H1 (cell line): ENCODE data around the gene DPPA5.

Experiments
- EZH2 ChIP-seq: fragments of 200-600 bp; sonication (generic); IDR thresholded peaks from 2 replicates; pipeline ENCODE4 v1.7.1; 2012; ENCODE audit warnings: low read depth, mild to moderate bottlenecking, moderate library complexity, low read length, inconsistent platforms; ENCODE audit not compliant: severe bottlenecking
- JUND ChIP-seq: IDR thresholded peaks from 2 replicates; pipeline ENCODE4 v1.6.1; 2011; ENCODE audit warnings: mild to moderate bottlenecking, improper control_type of control experiment, low read length
- TF ChIP-seq, protein P1 (sequence below): IDR thresholded peaks from 2 replicates; pipeline ENCODE4 v1.6.1; 2011; ENCODE audit warnings: low read length, improper control_type of control experiment

DNA sequence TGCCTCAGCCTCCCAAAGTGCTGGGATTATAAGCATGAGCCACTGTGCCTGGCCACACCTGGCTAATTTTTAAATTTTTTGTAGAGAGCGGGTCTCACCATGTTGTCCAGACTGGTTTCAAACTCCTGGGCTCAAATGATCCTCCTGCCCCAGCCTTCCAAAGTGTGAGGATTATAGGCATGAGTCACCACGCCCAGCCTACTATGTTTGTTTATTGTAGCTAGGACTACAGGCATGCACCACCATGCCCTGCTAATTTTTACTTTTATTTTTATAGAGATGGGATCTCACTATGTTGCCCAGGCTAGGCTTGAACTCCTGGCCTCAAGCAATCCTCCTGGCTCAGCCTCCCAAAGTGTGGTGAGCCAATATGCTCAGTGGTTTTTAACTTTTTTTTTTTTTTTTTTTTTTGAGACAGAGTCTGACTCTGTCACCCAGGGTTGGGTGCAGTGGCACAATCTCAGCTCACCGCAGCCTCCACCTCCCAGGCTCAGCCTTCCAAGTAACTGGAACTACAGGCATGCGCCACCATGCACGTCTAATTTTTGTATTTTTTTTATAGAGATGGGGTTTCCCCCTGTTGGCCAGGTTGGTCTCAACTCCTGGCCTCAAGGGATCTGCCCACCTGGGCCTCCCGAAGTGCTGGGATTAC is 28.5 kb upstream of the DPPA5 start:
- TF ChIP-seq JUND, result no peak
- no peak for TF ChIP-seq EZH2
- TF ChIP-seq, protein P1, sequence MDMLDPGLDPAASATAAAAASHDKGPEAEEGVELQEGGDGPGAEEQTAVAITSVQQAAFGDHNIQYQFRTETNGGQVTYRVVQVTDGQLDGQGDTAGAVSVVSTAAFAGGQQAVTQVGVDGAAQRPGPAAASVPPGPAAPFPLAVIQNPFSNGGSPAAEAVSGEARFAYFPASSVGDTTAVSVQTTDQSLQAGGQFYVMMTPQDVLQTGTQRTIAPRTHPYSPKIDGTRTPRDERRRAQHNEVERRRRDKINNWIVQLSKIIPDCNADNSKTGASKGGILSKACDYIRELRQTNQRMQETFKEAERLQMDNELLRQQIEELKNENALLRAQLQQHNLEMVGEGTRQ, result no peak
